A549 treated with CORT108297 at 1 μM for 4 hours (cell line): ENCODE results near the gene FAM199X. TPM values are rescaled to one million over a fixed set of nuclear protein-coding genes. Genes with fewer than 3 reads are reported as not detected.

Experiments
- total RNA-seq: library from RNA; stranded (reverse); fragments of 200-300 nt; extraction: Qiagen RNA extraction; gene quantifications from 5 replicates; pipeline ENCODE4 v1.2.3, GENCODE V29; 2022

Gene FAM199X
- total RNA-seq: 13.5 to 20.0 TPM (median 16.9 TPM) in 5 replicates

DNA sequence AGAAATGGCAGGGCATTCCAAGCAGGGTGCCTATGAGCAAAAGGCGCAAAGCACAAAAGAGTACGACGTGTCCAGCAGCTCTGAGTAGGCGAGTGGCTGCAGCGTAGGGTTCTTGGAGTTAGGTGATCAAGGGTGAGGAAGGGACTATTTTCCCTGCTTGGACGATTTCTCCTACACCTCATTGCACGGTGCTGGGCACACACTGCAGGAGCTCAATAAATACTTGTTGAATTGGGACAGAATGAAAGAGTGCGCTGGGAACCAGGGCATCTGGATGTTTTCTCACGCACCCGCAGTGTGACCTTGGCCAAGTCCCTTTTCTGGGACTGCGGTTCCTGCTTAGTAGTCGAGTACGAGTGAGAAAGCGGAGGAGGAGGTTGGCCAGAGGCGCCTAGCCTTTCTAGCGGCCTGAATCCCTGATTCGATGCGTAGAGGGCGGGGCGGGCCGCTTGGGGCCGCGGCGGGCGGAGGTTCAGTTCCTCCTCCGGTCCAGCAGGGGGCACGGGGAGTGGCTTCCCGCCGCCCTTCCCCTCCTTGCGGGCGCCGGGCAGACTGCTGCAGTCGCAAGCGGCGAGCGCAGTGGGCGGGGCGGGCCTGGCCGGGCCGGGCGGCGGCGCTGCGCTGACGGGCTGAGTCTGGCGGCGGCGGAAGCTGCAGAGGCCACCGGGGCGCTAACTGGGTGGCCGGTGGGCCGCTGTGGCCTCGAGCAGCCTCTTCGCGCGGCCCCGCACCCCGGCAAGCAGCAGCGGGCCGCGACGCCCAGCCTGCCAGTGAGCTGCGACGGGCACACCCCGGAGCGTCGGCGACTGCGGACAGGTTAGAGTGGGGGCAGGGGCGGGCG is at the start of gene FAM199X:
TSS of gene FAM199X (plus strand) at position 560 of the 841 bp plus-strand sequence. CDS start 333 bp downstream, outside the sequence.

DNA sequence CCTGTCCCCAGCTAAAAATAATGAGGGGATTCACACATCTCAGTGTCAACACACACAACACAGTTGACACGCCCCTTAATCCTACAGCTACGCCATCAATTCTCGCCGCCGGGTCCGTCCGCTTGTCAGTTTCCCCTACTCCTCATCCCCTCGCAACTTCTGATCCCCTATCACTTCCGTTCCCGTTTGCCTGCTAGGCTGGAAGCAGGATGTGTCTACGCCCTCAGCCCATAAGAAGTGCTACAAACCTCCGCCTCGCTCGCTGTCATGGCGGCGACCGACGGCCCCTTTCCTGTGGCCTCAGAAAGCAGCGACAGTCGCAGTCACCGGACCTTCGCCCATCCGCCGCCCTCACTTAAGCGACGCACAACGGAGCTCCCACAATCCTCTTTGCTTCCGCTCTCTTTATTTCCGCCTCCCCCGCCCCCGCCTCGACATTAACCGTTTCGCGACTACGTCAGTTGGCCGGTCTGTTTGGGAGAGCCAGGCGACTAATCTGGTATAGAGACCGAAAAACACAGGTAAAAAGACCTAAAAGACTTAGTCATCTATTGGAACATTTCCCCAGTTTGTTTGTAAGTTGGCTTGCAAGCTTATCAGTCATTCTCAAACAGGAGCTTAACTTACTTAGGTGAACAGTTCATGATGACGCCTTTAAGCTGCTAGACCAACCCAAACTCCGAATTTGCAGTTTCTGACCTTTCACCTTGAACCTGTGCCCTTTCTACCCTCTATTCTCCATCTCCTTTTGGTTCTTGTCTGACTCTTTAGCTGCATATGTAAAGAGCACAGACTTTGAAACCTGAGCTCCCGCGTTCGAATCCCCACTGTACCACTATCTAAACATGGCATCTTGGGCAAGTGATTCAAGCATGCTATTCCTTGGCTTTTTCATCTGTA is 9.4 kb upstream of the FAM199X start, which contains the start of gene SLC25A53:
TSS of gene SLC25A53 (minus strand) at position 380 of the 900 bp plus-strand sequence. CDS start 51,752 bp downstream, outside the sequence.

Other genes with a start within 250 kb of the FAM199X start
- 5.0 to 6.3 TPM (median 5.8 TPM) in 5 replicates for gene TMSB15B, start 203.8 kb upstream of the FAM199X start, total RNA-seq
- gene H2BW1, start 152.7 kb upstream of the FAM199X start, total RNA-seq: not detected in 5 replicates
- not detected in 5 replicates for gene H2BW2, start 126.5 kb upstream of the FAM199X start, total RNA-seq
- gene TMSB15C, start 90.2 kb upstream of the FAM199X start, total RNA-seq: 0.09 to 0.28 TPM (median 0.15 TPM) in 5 replicates
- gene ZCCHC18, start 53.9 kb upstream of the FAM199X start, total RNA-seq: 0.07 to 0.35 TPM (median 0.10 TPM) in 5 replicates
- 3.5 to 4.4 TPM (median 3.9 TPM) in 5 replicates for gene SLC25A53, start 9.4 kb upstream of the FAM199X start, total RNA-seq
- gene ESX1, start 88.5 kb downstream of the FAM199X start, total RNA-seq: 0.06 to 0.12 TPM in 2 of 5 replicates, not detected in the others